ENCODE measurements around the gene PITPNC1.
A peak's percentile ranks its signal among the peaks of the same experiment; 100 is the strongest.

The PITPNC1 gene

DNA sequence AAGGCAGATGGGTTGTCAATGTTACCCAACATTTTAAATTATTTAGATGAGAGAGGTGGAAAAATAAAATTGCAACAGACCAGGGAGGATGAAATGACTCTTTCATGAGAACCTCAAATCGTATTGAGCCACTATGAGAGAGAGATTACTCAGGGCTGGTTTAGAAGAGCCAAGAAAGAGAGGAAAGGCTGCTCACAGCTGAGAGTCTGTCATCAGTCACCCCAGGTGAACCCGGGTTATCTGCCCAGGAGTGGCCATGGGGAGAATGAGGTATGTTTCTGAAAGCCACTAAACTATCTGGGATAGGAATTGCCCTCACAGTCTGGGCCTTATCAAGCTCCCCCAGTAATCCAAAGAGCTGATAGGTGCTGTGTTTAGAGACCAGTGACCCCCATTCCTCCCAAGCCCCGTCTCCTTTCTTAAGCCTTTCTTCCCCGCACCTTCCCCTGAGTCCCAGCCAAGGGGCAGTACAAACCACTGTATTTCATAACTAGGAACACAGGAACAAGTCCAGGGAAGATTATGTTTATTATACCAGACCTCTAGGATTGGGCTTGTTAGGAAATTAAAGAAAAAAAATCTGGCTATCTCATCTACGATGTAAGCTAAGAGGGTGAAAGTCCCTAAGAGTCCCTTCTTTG, 181.8 kb downstream of the PITPNC1 start:
- no peak for DNase-seq (ENCODE audit: low spot score)
- in situ Hi-C loops (cut with MboI; ENCODE audit: low sequenced_read_pairs, unreplicated experiment) = no loop called here

DNA sequence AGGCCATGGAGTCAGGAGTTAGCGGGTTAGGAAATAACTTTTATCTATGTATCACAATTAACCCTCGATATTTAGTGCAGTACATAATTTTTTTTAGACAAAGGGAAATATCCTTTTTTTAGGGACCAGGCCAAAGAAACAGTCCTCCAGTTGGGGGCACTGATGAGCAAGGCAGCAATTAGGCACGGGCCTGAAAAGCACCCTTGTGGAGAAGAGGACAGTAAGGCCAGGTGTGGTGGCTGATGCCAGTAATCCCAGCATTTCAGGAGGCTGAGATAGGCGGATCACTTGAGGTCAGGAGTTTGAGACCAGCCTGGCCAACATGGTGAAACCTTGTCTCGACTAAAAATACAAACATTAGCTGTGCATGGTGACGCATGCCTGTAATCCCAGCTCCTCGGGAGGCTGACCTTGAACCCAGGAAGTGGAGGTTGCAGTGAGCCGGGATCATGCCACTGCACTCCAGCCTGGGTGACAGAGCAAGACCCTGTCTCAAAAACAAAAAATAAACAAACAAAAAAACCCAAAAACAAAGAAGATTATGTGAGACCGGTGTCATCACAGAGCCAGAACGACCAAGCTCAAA, 182.4 kb downstream of the PITPNC1 start:
- in situ Hi-C loops (cut with MboI; ENCODE audit: low sequenced_read_pairs, unreplicated experiment) = no loop called here
- TF ChIP-seq, protein P1, sequence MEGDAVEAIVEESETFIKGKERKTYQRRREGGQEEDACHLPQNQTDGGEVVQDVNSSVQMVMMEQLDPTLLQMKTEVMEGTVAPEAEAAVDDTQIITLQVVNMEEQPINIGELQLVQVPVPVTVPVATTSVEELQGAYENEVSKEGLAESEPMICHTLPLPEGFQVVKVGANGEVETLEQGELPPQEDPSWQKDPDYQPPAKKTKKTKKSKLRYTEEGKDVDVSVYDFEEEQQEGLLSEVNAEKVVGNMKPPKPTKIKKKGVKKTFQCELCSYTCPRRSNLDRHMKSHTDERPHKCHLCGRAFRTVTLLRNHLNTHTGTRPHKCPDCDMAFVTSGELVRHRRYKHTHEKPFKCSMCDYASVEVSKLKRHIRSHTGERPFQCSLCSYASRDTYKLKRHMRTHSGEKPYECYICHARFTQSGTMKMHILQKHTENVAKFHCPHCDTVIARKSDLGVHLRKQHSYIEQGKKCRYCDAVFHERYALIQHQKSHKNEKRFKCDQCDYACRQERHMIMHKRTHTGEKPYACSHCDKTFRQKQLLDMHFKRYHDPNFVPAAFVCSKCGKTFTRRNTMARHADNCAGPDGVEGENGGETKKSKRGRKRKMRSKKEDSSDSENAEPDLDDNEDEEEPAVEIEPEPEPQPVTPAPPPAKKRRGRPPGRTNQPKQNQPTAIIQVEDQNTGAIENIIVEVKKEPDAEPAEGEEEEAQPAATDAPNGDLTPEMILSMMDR (IDR thresholded peaks at IDR 0.05; ENCODE audit: borderline replicate concordance, control extremely low read depth, extremely low read depth, insufficient read depth, missing control alignments) = peak; percentile 47
- no peak for DNase-seq (ENCODE audit: low spot score)

More for the DNA sequence above, 181.8 kb downstream of the PITPNC1 start:
- TF ChIP-seq, protein P1 (IDR thresholded peaks at IDR 0.05; ENCODE audit: borderline replicate concordance, control extremely low read depth, extremely low read depth, insufficient read depth, missing control alignments) = no peak

- TF ChIP-seq, protein P1 (IDR thresholded peaks at IDR 0.05; ENCODE audit: borderline replicate concordance, control extremely low read depth, extremely low read depth, insufficient read depth, missing control alignments) = no peak
- no peak for DNase-seq (ENCODE audit: low spot score)
- in situ Hi-C loops (cut with MboI; ENCODE audit: low sequenced_read_pairs, unreplicated experiment) = no loop called here
Observed at GRCh38 chr17:67562005-67562404, 184.9 kb downstream of the PITPNC1 start.

DNA sequence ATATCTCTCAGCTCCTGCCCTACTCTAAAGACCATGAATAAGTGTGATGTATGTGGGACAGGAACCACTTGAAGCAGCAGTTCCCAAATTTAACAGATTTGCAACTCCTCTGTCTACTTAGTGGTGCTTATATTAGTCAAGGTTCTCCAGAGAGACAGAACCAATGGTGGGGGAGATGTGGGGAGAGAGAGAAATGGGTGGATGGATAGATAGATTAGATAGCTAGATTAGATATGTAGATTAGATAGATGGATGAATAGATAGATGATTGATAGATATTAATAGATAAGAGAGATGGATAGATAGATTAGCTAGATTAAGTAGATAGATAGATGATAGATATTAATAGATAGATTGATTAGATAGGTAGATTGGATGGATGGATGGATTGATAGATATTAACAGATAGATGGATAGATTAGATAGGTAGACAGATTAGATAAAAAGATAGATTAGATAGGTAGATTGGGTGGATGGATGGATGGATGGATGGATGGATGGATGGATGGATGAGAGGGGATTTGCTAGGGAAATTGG, 186.7 kb downstream of the PITPNC1 start:
- in situ Hi-C loops (cut with MboI; ENCODE audit: low sequenced_read_pairs, unreplicated experiment) = no loop called here
- TF ChIP-seq, protein P1 (IDR thresholded peaks at IDR 0.05; ENCODE audit: borderline replicate concordance, control extremely low read depth, extremely low read depth, insufficient read depth, missing control alignments) = no peak
- DNase-seq (ENCODE audit: low spot score) = no peak

DNA sequence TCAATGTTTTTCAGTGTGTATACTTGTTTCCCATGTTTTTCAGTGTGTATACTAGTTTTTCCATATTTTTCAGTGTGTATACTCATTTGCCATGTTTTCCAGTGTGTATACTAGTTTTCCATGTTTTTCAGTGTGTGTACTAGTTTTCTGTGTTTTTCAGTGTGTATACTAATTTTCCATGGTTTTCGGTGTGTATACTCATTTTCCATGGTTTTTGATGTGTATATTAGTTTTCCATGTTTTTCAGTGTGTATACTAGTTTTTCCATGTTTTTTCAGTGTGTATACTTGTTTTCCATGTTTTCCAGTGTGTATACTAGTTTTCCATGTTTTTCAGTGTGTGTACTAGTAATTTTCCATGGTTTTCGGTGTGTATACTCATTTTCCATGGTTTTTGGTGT, 188.0 kb downstream of the PITPNC1 start:
- no peak for DNase-seq (ENCODE audit: low spot score)
- in situ Hi-C loops (cut with MboI; ENCODE audit: low sequenced_read_pairs, unreplicated experiment) = no loop called here
- TF ChIP-seq, protein P1 (IDR thresholded peaks at IDR 0.05; ENCODE audit: borderline replicate concordance, control extremely low read depth, extremely low read depth, insufficient read depth, missing control alignments) = no peak

DNA sequence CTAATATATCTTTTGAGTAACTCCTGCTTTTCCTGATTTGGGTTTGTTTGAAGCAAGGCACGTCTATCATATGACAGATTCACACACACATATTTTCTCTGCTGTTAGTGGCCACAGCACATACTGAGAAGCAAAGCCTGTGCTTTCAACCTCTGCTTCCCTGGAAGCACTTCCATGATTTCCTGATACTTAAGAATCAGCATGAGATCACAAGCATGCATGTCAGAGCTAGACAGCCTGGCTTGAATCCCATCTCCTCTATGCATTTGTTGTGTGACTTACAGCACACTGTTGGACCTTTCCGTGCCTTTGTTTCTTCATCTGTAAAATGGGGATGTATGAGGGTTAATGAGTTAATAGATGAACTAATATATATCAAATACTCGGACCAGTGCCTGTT, 189.6 kb downstream of the PITPNC1 start:
- no peak for DNase-seq (ENCODE audit: low spot score)
- in situ Hi-C loops (cut with MboI; ENCODE audit: low sequenced_read_pairs, unreplicated experiment) = no loop called here
- TF ChIP-seq, protein P1 (IDR thresholded peaks at IDR 0.05; ENCODE audit: borderline replicate concordance, control extremely low read depth, extremely low read depth, insufficient read depth, missing control alignments) = no peak
